NOMO-1 (cell line): Measurements from ENCODE around the gene SUMO1.

Experiments used
- DNase-seq, 2 experiments: peaks; one replicate each; lab custom pipeline; 2025; ENCODE audit not compliant: unreplicated experiment in 2 of 2; lab: John Stamatoyannopoulos, UW

SUMO1 gene

DNA sequence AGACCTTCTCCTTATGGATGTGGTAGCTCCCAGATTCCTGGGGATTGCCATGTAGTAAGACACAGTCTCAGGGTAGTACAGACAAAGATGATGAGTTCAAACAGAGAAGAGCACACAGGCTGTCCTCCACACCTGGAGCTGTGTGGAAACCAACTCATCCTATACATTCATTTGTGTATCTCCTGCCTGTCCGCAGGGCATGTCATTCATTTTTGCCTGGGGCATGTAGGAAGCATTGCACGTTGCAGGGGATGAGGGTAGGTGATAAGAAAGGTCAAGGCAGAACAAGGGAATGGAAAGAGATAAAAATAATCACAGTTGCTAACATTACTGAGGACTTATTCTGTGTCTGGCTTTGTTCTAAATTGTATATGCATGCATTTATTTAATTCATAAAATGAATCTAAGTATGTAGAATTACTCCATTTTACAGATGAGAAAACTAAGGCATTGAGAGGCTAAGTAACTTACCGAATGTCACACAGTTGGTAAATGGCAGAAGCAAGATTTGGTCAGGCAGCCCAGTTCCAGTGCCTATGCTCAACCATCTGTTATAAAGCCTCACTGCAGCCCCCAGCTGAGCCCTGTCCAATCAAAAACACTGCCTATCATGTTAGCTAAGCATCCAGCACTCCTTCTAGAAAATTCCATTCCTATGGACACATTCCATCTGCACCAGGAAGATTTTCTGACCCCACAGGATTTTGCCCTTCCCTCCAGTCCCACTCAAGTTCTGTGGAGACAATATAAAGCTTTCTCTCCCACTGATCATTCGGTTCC, 81.0 kb downstream of the SUMO1 start:
- DNase-seq = no peak
